GM18517 (cell line): ENCODE data around the gene IFT172.
"Not testable (repeated sequence)": the region's sequence is repeated elsewhere in the genome, so short reads cannot be mapped to it uniquely, and the experiment has no call there.

Source experiments
- ATAC-seq: cut with Tn5 transposase; IDR thresholded peaks from one replicate; pipeline ENCODE4 v1.9.1; 2021; ENCODE audit warnings: mild to moderate bottlenecking, moderate library complexity; ENCODE audit not compliant: unreplicated experiment

The IFT172 gene

GRCh38 chr2:27428213-27428977 is 61.1 kb downstream of the IFT172 start, which contains the start of gene NRBP1:
NRBP1 (plus strand) TSS chr2:27428631; CDS start chr2:27433274, 4,643 bp downstream.
- ATAC-seq = peak; percentile 86

GRCh38 chr2:27427863-27428212 is 61.7 kb downstream of the IFT172 start:
- ATAC-seq = no peak

- ATAC-seq = not testable (repeated sequence)
Measured at GRCh38 chr2:27425039-27425438, 64.5 kb downstream of the IFT172 start.

GRCh38 chr2:27422958-27423357 is 66.6 kb downstream of the IFT172 start:
- ATAC-seq = no peak

GRCh38 chr2:27421660-27422250 is 67.8 kb downstream of the IFT172 start:
- no peak for ATAC-seq

- no peak for ATAC-seq
Measured at GRCh38 chr2:27420996-27421395, 68.5 kb downstream of the IFT172 start.

- ATAC-seq = no peak
Measured at GRCh38 chr2:27416151-27416550, 73.4 kb downstream of the IFT172 start.

- no peak for ATAC-seq
Measured at GRCh38 chr2:27412419-27413152, 77.0 kb downstream of the IFT172 start.

- ATAC-seq = peak; percentile 85
Measured at GRCh38 chr2:27409321-27410073, 80.0 kb downstream of the IFT172 start, which contains the start of gene PPM1G. PPM1G (minus strand) TSS chr2:27409591; CDS start chr2:27409422, 169 bp downstream.

GRCh38 chr2:27408601-27409320 is 80.8 kb downstream of the IFT172 start:
- ATAC-seq = peak; percentile 25

GRCh38 chr2:27407798-27408491 is 81.6 kb downstream of the IFT172 start:
- no peak for ATAC-seq

GRCh38 chr2:27400348-27401135 is 89.0 kb downstream of the IFT172 start:
- no peak for ATAC-seq

GRCh38 chr2:27398962-27399361 is 90.6 kb downstream of the IFT172 start:
- ATAC-seq = no peak
